HG03342 (cell line): Measurements from ENCODE around the gene CDK11B.
"Not testable (repeated sequence)": the region's sequence is repeated elsewhere in the genome, so short reads cannot be mapped to it uniquely, and the experiment has no call there.

ENCODE experiments used
- ATAC-seq: cut with Tn5 transposase; IDR thresholded peaks from one replicate; pipeline ENCODE4 v1.9.1; 2021; ENCODE audit warnings: mild to moderate bottlenecking, moderate library complexity; ENCODE audit not compliant: unreplicated experiment

CDK11B gene

GRCh38 chr1:1658583-1659549, at the start of gene CDK11B:
Gene CDK11B, minus strand, starts transcription at chr1:1659004. Its CDS starts 1,519 bp downstream, at chr1:1657485.
- ATAC-seq = peak; percentile 85

- ATAC-seq = not testable (repeated sequence)
Observed at GRCh38 chr1:1707897-1708296, 49.1 kb upstream of the CDK11B start.

- not testable (repeated sequence) for ATAC-seq
Observed at GRCh38 chr1:1707241-1707640, 48.4 kb upstream of the CDK11B start.

GRCh38 chr1:1705623-1706022, 46.8 kb upstream of the CDK11B start:
- ATAC-seq = not testable (repeated sequence)

GRCh38 chr1:1704284-1704957, 45.6 kb upstream of the CDK11B start:
- not testable (repeated sequence) for ATAC-seq

GRCh38 chr1:1703796-1704195, 45.0 kb upstream of the CDK11B start:
- ATAC-seq = no peak

- not testable (repeated sequence) for ATAC-seq
Observed at GRCh38 chr1:1702506-1702905, 43.7 kb upstream of the CDK11B start.

- not testable (repeated sequence) for ATAC-seq
Observed at GRCh38 chr1:1700557-1700956, 41.8 kb upstream of the CDK11B start.

- ATAC-seq = not testable (repeated sequence)
Observed at GRCh38 chr1:1700067-1700466, 41.3 kb upstream of the CDK11B start.

GRCh38 chr1:1699061-1699460, 40.3 kb upstream of the CDK11B start:
- ATAC-seq = not testable (repeated sequence)

GRCh38 chr1:1697358-1698183, 38.8 kb upstream of the CDK11B start:
- ATAC-seq = not testable (repeated sequence)

GRCh38 chr1:1696431-1697357, 37.9 kb upstream of the CDK11B start:
- not testable (repeated sequence) for ATAC-seq

- ATAC-seq = peak; percentile 74
Observed at GRCh38 chr1:1692714-1693647, 34.2 kb upstream of the CDK11B start, which contains the start of gene SLC35E2B. Gene SLC35E2B, minus strand, starts transcription at chr1:1692795. Its CDS starts 16,096 bp downstream, at chr1:1676699.

GRCh38 chr1:1692324-1692713, 33.5 kb upstream of the CDK11B start:
- peak; percentile 34 for ATAC-seq

- not testable (repeated sequence) for ATAC-seq
Observed at GRCh38 chr1:1691443-1691842, 32.6 kb upstream of the CDK11B start.

GRCh38 chr1:1689526-1689925, 30.7 kb upstream of the CDK11B start:
- ATAC-seq = not testable (repeated sequence)

GRCh38 chr1:1687846-1688245, 29.0 kb upstream of the CDK11B start:
- ATAC-seq = no peak

- ATAC-seq = no peak
Observed at GRCh38 chr1:1684031-1684681, 25.4 kb upstream of the CDK11B start.
